ENCODE measurements around the gene CLEC20A.

CLEC20A gene

DNA sequence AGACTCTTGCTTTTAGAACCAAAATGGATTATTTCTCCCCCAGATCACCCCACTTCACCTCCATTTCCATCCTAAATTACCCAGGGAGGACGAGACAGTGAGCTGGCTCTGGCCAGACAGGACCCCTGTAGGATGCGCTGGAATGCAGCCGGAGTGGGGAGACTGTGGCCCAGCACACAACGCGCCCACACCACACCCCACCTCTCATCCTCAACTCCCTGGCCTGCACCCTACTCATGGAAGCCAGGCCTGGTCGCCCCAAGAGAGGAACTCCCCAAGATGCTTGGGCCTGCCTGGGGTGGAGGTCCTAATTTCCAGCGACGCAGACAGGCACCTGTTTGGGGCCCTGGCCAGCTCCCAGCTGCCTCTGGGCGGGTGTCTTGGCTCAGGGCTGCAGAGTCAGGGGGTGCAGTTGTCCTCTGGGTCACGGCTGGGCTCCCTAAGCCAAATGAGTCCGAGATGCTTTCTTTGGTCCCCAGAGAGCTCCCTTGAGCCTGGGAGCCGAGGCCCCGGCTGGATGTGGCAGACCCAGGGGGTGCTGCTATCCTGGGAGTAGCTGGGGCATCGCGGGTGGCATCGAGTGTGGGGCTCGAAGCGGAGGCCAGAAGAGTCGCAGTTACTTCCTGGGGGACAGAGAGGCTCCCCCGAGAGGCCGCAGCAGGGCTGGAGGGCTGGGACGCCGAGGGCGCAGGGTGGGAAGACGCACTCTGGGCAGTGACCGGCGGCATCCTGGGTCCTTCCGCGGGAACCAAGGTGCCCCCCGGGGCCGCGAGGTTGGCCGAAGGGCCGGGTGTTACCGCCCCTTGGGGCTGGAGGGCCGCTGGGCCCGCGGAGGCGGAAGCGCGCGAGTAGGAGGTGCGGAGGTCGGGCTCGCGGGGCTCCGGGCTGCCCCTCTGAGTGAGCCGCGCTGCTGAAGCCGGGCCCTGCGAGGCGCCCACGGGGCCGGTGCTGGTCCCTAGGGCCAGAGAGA is 10.4 kb downstream of the CLEC20A start:
- H3K4me3 ChIP-seq (ENCODE audit: low read length), result no peak overlapping the region; the same call in 1 of the 2 replicates
- no peak for TF ChIP-seq ZNF274 (IDR thresholded peaks at IDR 0.05; ENCODE audit: low read depth, low read length)

DNA sequence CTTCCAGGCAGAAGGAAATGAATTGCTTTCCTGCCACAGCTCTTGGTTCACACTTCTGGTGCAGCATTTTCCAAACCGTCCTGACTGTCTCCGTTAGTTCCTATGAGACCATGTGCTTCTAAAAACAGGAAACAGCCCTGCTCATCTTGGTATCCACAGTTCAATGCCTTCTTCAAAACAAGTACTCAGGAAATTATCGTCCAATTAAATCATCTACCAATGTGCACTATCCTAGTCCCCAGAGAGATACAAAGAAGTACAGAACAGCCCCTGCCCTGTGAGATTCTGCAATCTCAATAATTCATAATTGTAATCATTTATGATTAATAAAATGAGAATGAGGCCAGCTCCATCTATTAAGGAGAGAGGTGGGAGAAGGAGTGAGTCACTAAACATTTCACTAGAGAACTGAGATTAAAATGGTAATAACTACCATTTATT is 11.2 kb downstream of the CLEC20A start:
- no peak for TF ChIP-seq ZNF274 (IDR thresholded peaks at IDR 0.05; ENCODE audit: low read depth, low read length)
- H3K4me3 ChIP-seq (ENCODE audit: low read length), result no peak overlapping the region

DNA sequence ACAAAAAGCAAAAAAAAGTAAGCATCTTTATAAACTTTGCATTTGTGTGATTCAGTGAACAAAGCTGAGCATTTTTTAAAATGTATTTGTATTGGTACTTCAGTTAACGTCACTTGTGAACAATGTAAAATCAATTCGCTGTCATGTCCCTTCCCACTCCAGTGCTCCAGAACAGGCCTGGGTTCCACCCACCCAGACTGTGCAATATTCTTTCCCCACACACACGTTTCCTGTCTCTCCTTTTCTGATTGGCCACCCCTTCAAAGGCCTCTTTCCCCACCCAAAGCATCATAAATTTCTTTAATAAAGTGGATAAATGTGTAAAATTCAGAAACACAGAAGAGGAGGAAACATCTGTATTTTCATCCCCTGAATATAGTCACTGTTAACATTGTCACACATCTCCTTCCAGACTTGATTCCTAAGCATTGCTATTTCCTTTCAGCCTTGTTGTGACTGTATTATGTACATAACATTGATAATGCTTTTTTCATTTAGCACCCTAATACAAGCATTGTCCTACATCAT is 12.0 kb downstream of the CLEC20A start:
- TF ChIP-seq ZNF274 (IDR thresholded peaks at IDR 0.05; ENCODE audit: low read depth, low read length), result no peak
- no peak overlapping the region for H3K4me3 ChIP-seq (ENCODE audit: low read length)

GRCh38 chr1:178483251-178483957 is 13.4 kb downstream of the CLEC20A start:
- TF ChIP-seq ZNF274 (IDR thresholded peaks at IDR 0.05; ENCODE audit: low read depth, low read length), result no peak
- H3K4me3 ChIP-seq (ENCODE audit: low read length), result no peak overlapping the region

GRCh38 chr1:178477841-178478240 is 18.9 kb downstream of the CLEC20A start:
- TF ChIP-seq ZNF274 (IDR thresholded peaks at IDR 0.05; ENCODE audit: low read depth, low read length), result no peak
- H3K4me3 ChIP-seq (ENCODE audit: low read length), result no peak overlapping the region

GRCh38 chr1:178477373-178477772 is 19.4 kb downstream of the CLEC20A start:
- no peak overlapping the region for H3K4me3 ChIP-seq (ENCODE audit: low read length)
- TF ChIP-seq ZNF274 (IDR thresholded peaks at IDR 0.05; ENCODE audit: low read depth, low read length), result no peak

DNA sequence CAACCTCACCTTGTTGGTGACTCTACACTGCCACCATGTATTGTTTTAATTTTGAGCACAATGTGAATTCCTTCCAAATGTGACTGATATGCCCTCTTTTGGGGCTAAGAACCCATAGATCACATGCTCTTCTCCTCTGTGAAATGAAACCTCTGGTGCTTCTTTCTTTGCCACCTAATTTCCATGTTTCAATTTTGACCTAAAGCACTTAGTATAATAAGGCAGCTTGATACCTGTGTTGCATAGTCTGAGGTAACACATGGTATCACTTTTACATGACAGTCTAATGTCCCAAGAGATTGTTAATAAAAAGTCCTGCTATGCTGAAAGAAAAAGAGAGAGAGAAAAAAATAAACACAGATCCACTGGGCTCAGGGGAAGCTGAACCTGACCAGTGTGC is 24.2 kb downstream of the CLEC20A start:
- H3K4me3 ChIP-seq (ENCODE audit: low read length), result no peak overlapping the region
- no peak for TF ChIP-seq ZNF274 (IDR thresholded peaks at IDR 0.05; ENCODE audit: low read depth, low read length)

- no peak overlapping the region for H3K4me3 ChIP-seq (ENCODE audit: low read length)
- TF ChIP-seq ZNF274 (IDR thresholded peaks at IDR 0.05; ENCODE audit: low read depth, low read length), result no peak
Measured at GRCh38 chr1:178470411-178470960, 26.3 kb downstream of the CLEC20A start.

GRCh38 chr1:178467837-178468236 is 28.9 kb downstream of the CLEC20A start:
- no peak overlapping the region for H3K4me3 ChIP-seq (ENCODE audit: low read length)
- TF ChIP-seq ZNF274 (IDR thresholded peaks at IDR 0.05; ENCODE audit: low read depth, low read length), result no peak

DNA sequence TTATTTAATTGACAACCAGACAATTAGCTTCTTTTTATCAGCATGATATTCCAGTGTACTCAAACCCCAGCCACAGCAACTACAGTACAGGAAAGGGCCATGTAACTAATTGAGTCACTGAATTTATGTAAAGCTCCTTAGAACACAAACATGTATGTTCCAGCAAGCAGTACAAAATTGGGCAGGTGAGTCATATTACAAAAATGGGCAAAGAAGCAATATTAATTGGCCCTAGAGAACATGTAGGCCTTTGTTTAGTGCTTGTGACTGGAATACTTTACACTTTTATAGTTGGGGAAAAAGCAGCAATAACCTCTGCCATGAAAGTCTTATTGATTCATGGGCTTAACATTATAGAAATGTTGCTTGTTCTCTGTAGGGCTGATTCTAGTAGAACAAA is 31.8 kb downstream of the CLEC20A start:
- TF ChIP-seq ZNF274 (IDR thresholded peaks at IDR 0.05; ENCODE audit: low read depth, low read length), result no peak
- no peak overlapping the region for H3K4me3 ChIP-seq (ENCODE audit: low read length)

DNA sequence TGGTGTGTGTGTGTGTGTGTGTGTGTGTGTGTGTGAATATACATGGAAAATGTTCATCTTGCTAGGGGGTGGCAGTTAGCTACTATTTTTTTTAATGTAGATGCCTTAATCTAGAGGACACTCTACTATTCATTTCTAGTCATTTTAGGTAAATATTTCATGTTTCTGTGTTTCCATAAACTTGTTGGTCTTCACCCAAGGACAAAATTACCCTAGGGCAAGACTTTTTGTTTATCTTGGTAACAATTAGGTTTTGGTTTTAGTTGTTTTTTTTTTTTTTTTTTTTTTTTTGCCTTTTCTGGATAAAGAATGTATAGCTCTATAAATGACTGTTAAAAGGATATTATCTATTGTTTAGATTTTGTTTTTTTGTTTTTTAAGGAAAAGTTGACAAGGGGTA is 32.2 kb downstream of the CLEC20A start:
- no peak overlapping the region for H3K4me3 ChIP-seq (ENCODE audit: low read length)
- TF ChIP-seq ZNF274 (IDR thresholded peaks at IDR 0.05; ENCODE audit: low read depth, low read length), result no peak

DNA sequence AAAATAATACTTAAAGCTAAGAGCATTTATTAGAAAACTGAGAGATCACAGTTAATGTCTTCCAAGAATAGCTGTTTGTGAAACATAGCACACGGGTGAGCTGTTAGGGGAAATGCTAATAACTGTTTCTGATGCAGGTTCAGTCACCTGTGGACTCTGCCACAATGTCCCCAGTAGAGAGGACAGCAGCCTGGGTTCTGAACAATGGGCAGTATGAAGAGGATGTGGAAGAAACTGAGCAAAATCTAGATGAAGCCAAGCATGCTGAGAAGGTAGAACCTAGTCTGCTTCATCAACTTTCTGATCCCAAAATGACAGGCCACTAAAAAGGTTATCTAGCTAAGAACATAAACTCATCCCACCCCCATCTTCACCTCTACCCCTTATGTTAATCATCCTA is 32.6 kb downstream of the CLEC20A start:
- no peak for TF ChIP-seq ZNF274 (IDR thresholded peaks at IDR 0.05; ENCODE audit: low read depth, low read length)
- H3K4me3 ChIP-seq (ENCODE audit: low read length), result no peak overlapping the region

GRCh38 chr1:178461701-178462100 is 35.1 kb downstream of the CLEC20A start:
- no peak overlapping the region for H3K4me3 ChIP-seq (ENCODE audit: low read length)
- no peak for TF ChIP-seq ZNF274 (IDR thresholded peaks at IDR 0.05; ENCODE audit: low read depth, low read length)

- no peak overlapping the region for H3K4me3 ChIP-seq (ENCODE audit: low read length)
- no peak for TF ChIP-seq ZNF274 (IDR thresholded peaks at IDR 0.05; ENCODE audit: low read depth, low read length)
Measured at GRCh38 chr1:178461104-178461503, 35.7 kb downstream of the CLEC20A start.

Measured in GM08714 (cell line).